HG02763 (cell line): ENCODE measurements around the gene EIF4G3.
"Not testable (repeated sequence)": the region's sequence is repeated elsewhere in the genome, so short reads cannot be mapped to it uniquely, and the experiment has no call there.

Experiments
- ATAC-seq: cut with Tn5 transposase; IDR thresholded peaks from one replicate; pipeline ENCODE4 v1.9.1; 2021; ENCODE audit warnings: mild to moderate bottlenecking, moderate library complexity; ENCODE audit not compliant: unreplicated experiment

The EIF4G3 gene

DNA sequence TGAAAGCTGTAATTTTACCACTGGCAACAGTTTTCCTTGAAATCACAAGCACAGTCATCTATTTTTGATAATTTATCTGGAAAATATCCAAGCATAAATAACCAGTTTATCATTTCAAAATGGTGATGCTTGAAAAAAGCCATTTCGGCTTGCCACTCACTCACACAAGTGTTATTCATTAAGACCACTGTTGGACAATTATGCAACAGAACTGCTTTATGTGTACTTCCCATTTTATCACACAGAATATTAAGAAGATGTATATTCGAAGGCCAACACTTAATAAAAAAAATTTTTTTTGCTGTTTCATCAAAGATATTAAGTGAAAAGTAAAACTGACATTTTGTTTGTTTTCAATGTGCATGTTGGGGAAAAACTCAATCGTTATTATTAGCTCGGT, 62.3 kb downstream of the EIF4G3 start:
- no peak for ATAC-seq

DNA sequence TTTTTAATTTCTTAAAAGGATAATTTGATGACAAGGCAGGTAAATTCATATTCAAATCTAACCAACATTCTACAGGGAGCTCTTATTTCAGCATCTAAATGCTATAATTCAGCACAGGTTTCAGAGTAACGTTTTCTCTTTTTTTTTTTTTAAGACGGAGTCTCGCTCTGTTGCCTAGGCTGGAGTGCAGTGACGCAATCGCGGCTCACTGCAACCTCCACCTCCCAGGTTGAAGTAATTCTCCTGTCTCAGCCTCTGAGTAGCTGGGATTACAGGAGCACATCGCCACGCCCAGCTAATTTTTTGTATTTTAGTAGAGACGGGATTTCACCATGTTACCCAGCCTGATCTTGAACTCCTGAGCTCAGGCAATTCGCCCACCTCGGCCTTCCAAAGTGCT, 66.5 kb downstream of the EIF4G3 start:
- ATAC-seq: no peak

DNA sequence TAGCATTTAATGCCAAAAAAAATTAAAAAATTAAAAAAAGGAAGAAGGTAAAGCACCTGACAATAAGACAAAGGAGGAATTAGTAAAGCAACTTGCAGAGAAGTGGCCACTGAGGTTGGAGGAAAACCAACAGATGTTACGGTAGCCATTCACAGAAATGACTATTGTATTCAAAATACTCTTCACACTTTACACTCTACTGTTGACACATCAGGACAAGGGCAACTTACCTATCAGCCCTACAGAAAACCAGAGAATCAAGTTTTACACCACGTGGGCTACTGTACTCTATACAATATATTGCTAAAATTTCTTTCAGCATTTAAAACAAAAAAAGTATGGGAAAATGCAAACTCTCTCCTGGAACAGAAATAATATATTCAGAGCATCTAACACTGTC, 70.0 kb downstream of the EIF4G3 start:
- ATAC-seq: no peak

DNA sequence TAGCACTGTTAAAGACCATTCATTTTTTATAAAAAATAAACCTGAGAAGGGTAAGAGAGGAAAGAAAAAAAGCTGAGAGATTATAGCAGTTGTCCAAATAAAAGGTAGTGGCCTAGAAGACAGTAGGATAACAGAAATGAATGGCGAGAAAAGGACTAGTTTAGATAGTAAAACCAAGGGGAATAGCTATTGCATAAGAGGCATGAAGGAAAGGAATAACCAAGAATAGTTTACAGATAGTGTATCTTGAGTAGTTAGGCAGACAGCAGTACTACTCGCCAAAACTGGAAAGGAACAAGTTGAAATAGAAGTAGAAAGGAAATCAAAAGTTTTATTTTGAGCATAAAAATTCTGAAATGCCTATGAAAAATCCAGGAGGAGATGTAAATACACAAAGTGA, 70.5 kb downstream of the EIF4G3 start:
- ATAC-seq: no peak

DNA sequence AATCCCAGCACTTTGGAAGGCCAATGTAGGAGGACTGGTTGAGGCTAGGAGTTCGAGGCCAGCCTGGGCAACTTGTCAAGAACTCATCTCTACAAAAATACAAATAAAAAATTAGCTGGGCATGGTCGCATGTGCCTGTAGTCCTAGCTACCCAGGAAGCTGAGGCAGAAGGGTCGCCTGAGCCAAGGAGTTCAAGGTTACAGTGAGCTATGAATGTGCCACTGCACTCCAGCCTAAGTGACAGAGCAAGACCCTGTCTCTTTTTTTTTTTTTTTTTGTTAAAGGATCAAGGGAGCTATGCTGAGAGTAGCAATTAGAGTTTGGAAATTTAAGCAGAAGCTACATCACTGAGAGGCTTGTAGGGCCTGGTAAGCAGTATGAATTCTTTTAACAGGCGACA, 70.9 kb downstream of the EIF4G3 start:
- ATAC-seq: no peak

DNA sequence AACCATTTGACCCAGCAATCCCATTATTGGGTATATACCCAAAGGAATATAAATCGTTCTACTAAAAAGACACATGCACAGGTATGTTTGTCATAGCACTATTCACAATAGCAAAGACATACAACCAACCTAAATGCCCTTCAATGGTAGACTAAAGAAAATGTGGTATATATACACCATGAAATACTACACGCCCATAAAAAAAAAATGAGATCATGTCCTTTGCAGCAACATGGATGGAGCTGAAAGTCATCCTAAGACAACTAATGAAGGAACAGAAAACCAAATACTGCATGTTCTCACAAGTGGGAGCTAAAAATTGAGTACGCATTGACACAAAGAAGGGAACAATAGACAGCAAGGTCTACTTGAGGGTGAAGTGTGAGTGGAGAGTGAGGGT, 72.0 kb downstream of the EIF4G3 start:
- no peak for ATAC-seq

DNA sequence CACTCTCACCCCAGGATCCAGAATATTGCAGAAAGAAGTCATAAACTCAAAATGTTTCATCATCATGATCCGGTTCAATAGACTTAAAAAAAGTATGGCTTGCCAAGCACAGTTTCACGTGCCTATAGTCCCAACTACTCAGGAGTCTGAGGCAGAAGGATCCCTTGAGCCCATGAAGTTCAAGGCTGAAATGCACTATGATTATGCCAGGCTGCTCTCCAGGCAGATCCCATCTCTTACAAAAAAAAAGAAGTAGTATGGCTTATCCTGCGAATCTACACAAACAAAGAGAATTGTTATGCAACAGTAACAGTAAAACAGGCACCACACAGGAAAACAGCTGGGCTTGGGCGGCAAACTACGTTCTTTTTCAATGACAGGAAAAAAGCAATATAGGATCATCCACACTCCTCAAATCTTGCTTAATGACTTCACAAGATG, 76.2 kb downstream of the EIF4G3 start:
- no peak for ATAC-seq

DNA sequence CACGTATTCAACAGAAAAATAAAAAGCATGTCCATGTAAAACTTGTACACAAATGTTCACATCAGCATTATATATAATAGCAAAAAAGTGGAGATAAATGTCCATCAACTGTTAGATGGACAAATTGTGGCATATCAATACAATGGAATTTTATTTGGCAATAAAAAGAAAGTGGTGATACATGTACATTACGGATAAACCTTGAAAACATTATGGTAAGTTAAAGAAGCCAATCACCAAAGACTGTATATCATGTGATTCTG, 76.9 kb downstream of the EIF4G3 start:
- no peak for ATAC-seq

DNA sequence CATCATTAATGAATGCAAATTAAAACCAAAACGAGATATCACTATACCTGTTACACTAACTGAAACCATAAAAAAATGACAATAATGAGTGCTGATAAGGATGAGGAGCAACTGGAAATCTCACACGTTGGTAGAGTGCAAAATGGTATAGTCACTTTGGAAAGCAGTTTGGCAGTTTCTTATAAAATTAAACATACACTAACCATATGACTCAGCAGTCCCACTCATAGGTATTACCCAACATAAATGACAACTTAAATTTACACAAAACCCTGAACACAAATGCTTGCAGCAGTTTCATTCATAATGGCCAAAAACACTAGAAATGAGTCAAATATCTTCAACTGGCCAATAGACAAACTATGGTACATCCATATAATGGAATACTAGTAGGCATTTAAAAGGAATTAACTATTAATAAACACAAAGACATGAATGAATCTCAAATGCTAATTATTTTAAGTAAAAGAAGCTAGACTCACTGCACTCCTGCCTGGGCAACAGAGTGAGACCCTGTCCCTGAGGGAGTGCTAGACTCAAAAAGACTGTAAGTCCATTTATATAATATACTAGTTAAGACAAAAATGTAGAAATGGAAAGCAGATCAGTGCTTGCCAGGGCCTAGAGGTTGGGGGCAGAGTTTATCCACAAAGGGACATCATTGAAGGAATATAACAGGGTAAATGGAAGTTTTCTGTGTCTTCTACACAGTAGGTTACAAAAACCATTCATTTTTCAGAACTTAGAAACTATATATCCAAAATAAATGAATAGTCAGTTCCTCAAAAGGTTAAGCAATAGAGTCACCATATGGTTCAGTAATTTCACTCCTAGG, 77.4 kb downstream of the EIF4G3 start:
- no peak for ATAC-seq

DNA sequence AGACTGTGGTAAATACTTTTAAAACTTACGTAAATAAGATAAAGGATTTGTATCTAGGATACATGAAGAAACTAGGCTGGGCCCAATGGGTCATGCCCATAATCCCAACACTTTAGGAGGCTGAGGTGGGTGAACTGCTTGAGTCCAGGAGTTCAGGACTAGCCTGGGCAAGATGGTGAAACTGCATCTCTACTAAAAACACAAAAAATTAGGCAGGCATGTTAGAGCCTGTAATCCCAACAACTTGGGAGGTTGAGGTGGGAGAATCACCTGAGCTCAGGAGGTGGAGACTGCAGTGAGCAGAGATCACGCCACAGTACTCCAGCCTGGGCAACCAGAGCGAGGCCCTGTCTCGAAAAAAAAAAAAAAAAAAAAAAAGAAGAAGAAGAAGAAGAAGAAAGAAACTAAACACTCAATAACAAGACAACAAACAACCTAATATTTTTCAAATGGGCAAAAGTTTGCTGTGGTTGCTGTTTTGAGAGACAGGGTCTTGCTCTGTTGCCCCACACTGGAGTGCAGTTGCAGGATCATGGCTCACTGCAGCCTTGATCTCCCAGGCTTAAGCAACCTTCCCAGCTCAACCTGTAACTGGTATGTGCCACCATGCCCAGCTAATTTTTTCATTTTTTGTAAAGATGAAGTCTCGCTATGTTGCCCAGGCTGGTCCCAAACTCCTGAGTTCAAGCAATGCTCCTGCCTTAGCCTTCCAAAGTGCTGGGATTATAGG, 78.3 kb downstream of the EIF4G3 start:
- ATAC-seq: no peak

DNA sequence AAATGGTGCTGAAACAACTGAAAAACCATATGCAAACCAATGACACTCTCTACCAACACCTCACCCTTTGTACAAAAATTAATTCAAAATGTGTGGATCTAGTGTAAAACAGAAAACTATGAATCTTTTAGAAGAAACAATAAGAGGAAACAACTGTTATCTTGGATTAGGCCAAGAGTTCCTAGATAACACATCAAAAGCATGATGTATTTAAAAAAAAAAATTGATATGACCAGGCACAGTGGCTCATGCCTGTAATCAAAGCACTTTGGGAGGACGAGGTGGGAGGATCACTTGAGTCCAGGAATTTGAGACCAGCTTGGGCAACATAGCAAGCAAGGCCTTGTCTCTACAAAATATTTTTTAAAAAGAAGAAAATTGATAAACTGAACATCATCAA, 79.0 kb downstream of the EIF4G3 start:
- ATAC-seq: no peak

DNA sequence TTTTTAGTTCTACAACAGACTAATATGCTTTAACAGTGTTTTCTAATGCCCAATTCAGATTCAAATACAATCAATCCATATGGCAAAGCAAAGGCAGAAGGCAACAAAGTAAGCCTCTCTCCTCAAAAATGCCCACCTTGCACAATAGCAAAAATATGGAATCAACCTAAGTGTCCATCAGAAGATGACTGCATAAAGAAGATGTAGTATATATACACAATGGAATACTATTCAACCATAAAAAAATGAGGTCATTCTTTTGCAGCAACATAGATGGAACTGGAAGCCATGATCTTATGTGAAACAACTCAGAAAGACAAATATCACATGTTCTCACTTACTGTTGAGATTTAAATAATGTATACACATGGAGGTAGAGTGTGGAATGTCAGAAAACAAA, 80.7 kb downstream of the EIF4G3 start:
- ATAC-seq: no peak

DNA sequence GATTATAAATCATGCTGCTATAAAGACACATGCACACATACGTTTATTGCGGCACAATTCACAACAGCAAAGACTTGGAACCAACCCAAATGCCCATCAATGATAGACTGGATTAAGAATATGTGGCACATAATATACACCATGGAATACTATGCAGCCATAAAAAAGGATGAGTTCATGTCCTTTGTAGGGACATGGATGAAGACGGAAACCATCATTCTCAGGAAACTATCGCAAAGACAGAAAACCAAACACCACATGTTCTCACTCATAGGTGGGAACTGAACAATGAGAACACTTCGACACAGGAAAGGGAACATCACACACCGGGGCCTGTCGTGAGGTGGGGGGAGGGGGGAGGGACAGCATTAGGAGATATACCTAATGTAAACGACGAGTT, 82.4 kb downstream of the EIF4G3 start:
- ATAC-seq: not testable (repeated sequence)

DNA sequence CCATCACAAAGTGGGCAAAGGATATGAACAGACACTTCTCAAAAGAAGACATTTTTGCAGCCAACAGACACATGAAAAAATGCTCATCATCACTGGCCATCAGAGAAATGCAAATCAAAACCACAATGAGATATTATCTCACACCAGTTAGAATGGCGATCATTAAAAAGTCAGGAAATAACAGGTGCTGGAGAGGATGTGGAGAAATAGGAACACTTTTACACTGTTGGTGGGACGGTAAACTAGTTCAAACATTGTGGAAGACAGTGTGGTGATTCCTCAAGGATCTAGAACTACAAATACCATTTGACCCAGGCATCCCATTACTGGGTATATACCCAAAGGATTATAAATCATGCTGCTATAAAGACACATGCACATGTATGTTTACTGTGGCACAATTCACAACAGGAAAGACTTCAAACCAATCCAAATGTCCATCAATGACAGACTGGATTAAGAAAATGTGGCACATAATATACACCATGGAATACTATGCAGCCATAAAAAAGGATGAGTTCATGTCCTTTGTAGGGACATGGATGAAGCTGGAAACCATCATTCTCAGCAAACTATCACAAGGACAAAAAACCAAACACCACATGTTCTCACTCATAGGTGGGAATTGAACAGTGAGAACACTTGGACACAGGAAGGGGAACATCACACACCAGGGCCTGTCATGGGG, 83.3 kb downstream of the EIF4G3 start:
- ATAC-seq: not testable (repeated sequence)

DNA sequence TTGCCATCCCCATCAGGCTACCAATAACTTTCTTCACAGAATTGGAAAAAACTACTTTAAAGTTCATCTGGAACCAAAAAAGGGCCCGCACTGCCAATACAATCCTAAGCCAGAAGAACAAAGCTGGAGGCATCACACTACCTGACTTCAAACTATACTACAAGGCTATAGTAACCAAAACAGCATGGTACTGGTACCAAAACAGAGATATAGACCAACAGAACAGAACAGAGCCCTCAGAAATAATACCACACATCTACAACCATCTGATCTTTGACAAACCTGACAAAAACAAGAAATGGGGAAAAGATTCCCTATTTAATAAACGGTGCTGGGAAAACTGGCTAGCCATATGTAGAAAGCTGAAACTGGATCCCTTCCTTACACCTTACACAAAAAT, 84.2 kb downstream of the EIF4G3 start:
- not testable (repeated sequence) for ATAC-seq

DNA sequence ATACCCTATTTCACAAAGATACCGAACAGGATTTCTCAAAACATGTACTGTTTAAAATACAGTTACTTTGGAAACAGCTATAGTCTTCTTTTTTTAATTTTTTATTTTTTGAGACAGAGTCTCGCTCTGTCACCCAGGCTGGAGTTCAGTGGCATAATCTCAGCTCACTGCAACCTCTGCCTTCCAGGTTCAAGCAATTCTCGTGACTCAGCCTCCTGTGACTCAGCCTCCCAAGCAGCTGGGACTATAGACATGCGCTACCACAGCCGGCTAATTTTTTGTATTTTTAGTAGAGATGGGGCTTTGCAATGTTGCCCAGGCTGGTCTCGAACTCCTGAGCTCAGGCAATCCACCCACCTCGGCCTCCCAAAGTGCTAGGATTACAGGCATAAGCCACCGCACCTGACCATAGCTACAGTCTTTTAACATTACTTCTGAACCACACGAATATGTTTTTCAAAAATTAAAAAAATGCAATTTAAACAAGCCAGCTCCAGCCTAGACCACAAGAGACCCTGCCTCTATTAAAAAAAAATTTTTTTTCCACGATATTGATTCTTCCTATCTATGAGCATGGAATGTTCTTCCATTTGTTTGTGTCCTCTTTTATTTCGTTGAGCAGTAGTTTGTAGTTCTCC, 85.5 kb downstream of the EIF4G3 start:
- ATAC-seq: not testable (repeated sequence)

DNA sequence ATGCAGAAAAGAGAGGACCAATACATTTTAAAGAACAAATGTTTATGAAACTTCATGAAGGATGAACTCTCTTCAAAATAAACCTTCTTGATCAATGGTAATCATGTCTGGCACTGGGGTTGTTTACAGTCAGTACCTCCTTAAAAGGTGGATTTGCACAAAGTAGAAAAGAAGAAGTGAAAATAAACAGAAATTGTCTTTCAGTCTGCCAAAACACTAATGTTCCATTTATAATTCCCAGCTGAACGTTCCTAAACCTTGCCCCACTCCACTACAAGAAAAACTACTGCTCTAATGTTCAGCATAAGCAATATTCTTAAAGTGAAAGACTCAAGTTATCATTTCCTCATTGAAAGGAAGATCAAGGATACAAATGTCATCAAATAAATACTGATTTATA, 86.2 kb downstream of the EIF4G3 start:
- no peak for ATAC-seq

DNA sequence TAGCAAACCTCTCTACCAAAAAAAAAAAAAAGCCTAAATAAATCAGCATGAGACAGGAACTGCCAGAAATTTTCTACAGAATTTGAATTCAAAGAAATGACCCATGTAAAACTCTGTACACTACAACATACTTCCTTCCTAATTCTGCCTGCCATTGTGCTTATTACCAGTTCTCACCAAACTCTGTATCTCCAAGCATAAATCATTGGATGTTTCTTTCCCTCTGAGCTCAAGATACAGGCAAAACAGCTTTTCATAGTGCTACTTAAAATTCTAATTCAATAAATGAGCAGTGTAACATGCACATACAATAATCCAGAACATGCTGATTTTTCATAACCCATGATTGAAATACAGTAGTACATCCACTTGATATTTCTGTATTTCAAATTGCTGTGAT, 87.0 kb downstream of the EIF4G3 start:
- ATAC-seq: no peak

DNA sequence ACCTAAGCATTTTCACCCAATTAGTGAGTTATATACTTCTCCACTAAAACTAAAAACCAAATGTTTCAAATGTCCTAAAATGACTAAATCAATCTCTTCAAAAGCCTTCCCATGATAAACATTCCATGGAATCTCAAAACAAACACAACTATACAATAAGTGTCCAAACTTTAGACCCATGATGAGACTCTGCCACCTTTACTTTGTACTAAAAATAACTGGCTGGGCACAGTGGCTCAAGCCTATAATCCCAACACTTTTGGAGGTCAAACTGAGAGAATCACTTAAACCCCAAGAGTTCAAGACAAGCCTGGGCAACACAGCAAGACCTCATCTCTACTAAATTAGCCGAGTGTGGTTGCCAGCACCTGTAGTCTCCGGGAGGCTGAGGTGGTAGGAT, 87.4 kb downstream of the EIF4G3 start:
- no peak for ATAC-seq

DNA sequence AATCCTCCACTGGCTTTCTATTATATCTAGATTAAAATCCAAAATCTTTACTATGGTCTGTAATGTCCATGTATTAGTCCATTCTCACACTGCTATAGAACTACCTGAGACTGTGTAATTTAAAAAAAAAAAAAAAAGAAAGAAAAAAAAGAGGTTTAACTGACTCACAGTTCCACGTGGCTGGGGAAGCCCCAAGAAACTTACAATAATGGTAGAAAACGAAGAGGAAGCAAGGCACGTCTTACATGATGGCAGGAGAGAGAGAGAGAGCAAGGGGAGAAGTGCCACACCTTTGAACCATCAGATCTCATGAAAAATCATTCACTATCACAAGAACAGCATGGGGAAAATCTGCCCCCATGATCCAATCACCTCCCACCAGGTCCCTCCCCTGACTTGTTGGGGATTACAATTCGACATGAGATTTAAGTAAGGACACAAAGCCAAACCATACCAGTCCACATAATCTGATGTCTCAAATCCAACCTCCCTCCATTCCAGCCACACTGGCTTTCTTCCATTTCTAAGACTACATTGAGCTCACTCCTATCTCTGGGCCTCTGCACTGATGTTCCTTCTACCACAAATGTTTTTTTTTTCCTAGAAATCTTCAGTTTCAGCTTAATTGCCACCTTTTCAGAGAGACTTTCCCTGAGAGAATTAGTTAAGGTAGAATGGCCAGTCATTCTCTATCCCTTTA, 92.4 kb downstream of the EIF4G3 start:
- no peak for ATAC-seq

DNA sequence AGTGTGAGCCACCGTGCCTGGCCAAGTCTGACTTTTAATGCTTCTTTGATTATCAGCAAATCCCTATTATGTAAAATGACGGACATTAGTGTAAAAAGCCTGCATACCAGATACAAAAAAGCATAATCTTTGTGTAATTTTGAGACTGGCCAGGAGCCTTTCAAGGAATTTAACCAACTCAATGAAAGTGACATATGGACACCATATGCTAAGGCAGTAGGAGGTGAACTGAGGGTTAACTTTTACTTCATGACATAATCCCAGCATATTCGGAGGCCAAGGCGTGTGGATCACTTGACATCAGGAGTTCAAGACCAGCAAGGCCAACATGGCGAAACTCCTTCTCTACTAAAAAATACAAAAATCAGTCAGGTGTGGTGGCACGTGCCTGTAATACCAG, 94.6 kb downstream of the EIF4G3 start:
- ATAC-seq: no peak
